Right cardiac atrium (tissue), 5 donors: ENCODE results near the gene DSG2. TPM values are rescaled to one million over a fixed set of nuclear protein-coding genes. Genes with fewer than 3 reads are reported as not detected.

Experiments used
- ATAC-seq, 2 donors: fragments of 200-7000 bp; cut with Tn5 transposase; one replicate each; pipeline versions ENCODE4 v1.8.0 to v1.9.1; 2020; ENCODE audit warnings: moderate library complexity in 2 of 2, mild to moderate bottlenecking in 1 of 2
- DNase-seq, 3 donors: peaks; one replicate each; pipeline ENCODE4 v3.0.0-alpha.2; 2020
- H3K27ac ChIP-seq: one replicate; pipeline ENCODE4 v1.5.1; 2013; ENCODE audit warnings: mild to moderate bottlenecking, low read length, control low read depth, moderate library complexity
- H3K27me3 ChIP-seq: one replicate; pipeline ENCODE4 v1.6.1; 2013; ENCODE audit not compliant: control insufficient read depth, insufficient read depth
- H3K4me1 ChIP-seq: one replicate; pipeline ENCODE4 v1.6.1; 2013; ENCODE audit warnings: low read length; ENCODE audit not compliant: control insufficient read depth, insufficient read depth
- H3K4me3 ChIP-seq: one replicate; pipeline ENCODE4 v1.5.1; 2013; ENCODE audit warnings: low read length, control low read depth
- H3K9me3 ChIP-seq: one replicate; pipeline ENCODE4 v1.6.1; 2013; ENCODE audit warnings: low read length; ENCODE audit not compliant: control insufficient read depth
- WGBS: extraction: QIAGEN DNeasy Blood & Tissue Kit; methylation state at CpG from one replicate; pipeline ENCODE4 v1.1.7; 2013; 5-methylcytosine and 5-hydroxymethylcytosine counted together
- intact Hi-C, 4 donors: fragments of 100-400 bp; cut with DNase I; formaldehyde crosslinking; loops; one replicate each; pipeline versions ENCODE4 v1.11.0 to v1.14.0; 2022 to 2023
- polyA plus RNA-seq: library from polyadenylated mRNA; stranded (reverse); fragments of 200-250 nt; gene quantifications from one replicate; pipeline ENCODE4 v1.2.3, GENCODE V29; 2013
- total RNA-seq, 4 donors: library from RNA; stranded (reverse); fragmentation: NEBNext Ultra II Directional; extraction: Animal tissue kit (Norgen Biotek cat#: 25700); gene quantifications; one replicate each; pipeline ENCODE4 v1.2.1, GENCODE V29; 2021
- donor health status: healthy with polysubstance abuse.
- donor health status: DM: no; HTN: yes; CAD: no.
- donor health status: DM: no; HTN: no; CAD: no.
- donor health status: DM: no; HTN: yes; CAD: no; lungs with severe emphysema.
- donor health status: DM: yes; HTN: yes; CAD: no.

The DSG2 gene
- total and polyA plus RNA-seq, 5 donors = 24.8 to 77.6 (median 74.4) TPM

- H3K4me1 ChIP-seq = peaks cover 6% of the 10 kb centered on the region
- no peaks in the 10 kb centered on the region for H3K9me3 ChIP-seq
- intact Hi-C loops = loop anchor here in 1 of 4 donors (10.0 kb wide), 1 partner anchor 416 kb away; no protein-coding TSS in a partner anchor
- no peak overlapping the region for H3K4me3 ChIP-seq
- WGBS = 33% methylated on average over 6 of the region's 6 CpGs
- ATAC-seq = peak in 1 of 2 donors; percentile 31
- no peak for DNase-seq
- no peaks in the 10 kb centered on the region for H3K27me3 ChIP-seq
- H3K27ac ChIP-seq = no peak overlapping the region
Measured at GRCh38 chr18:31511098-31511497, 13.1 kb downstream of the DSG2 start.

- WGBS = 62% methylated on average over 6 of the region's 6 CpGs
- peaks cover 6% of the 10 kb centered on the region for H3K4me1 ChIP-seq
- DNase-seq (no peak), ATAC-seq (peak; percentile 65 to 75)
- H3K4me3 ChIP-seq = no peak overlapping the region
- H3K27ac ChIP-seq = no peak overlapping the region
- H3K9me3 ChIP-seq = no peaks in the 10 kb centered on the region
- intact Hi-C loops = loop anchor here in 1 of 4 donors (10.0 kb wide), 1 partner anchor 417 kb away; no protein-coding TSS in a partner anchor
- no peaks in the 10 kb centered on the region for H3K27me3 ChIP-seq
Measured at GRCh38 chr18:31512203-31512764, 14.3 kb downstream of the DSG2 start.

- WGBS = 49% methylated on average over 4 of the region's 4 CpGs
- no peak for DNase-seq
- H3K27ac ChIP-seq = no peak overlapping the region
- ATAC-seq = peak in 1 of 2 donors; percentile 27
- no peaks in the 10 kb centered on the region for H3K9me3 ChIP-seq
- no peak overlapping the region for H3K4me3 ChIP-seq
- H3K4me1 ChIP-seq = peaks cover 6% of the 10 kb centered on the region
- H3K27me3 ChIP-seq = no peaks in the 10 kb centered on the region
- intact Hi-C loops = loop anchor here in 1 of 4 donors (10.0 kb wide), 1 partner anchor 419 kb away; no protein-coding TSS in a partner anchor
Measured at GRCh38 chr18:31513189-31513935, 15.4 kb downstream of the DSG2 start.

- WGBS = 95% methylated on average over 3 of the region's 3 CpGs
- ATAC-seq = no peak
- intact Hi-C loops = loop anchor here in 1 of 4 donors (10.0 kb wide), 1 partner anchor 422 kb away; no protein-coding TSS in a partner anchor
- H3K4me3 ChIP-seq = no peak overlapping the region
- H3K9me3 ChIP-seq = no peaks in the 10 kb centered on the region
- no peak for DNase-seq
- H3K4me1 ChIP-seq = no peaks in the 10 kb centered on the region
- H3K27ac ChIP-seq = no peak overlapping the region
- H3K27me3 ChIP-seq = no peaks in the 10 kb centered on the region
Measured at GRCh38 chr18:31516437-31516836, 18.5 kb downstream of the DSG2 start.

- intact Hi-C loops = no loop called here
- 92% methylated on average over 7 of the region's 7 CpGs for WGBS
- Histone ChIP-seq H3K27ac (no peak overlapping the region), H3K4me3 (no peak overlapping the region), H3K27me3 (no peaks in the 10 kb centered on the region), H3K9me3 (no peaks in the 10 kb centered on the region), H3K4me1 (no peaks in the 10 kb centered on the region)
- ATAC-seq (no peak), DNase-seq (no peak)
Measured at GRCh38 chr18:31526374-31526773, 28.4 kb downstream of the DSG2 start.

- no peaks in the 10 kb centered on the region for H3K9me3 ChIP-seq
- no peaks in the 10 kb centered on the region for H3K4me1 ChIP-seq
- no peak overlapping the region for H3K4me3 ChIP-seq
- intact Hi-C loops = loop anchor here in 1 of 4 donors (10.0 kb wide), 1 partner anchor 58 kb away; no protein-coding TSS in a partner anchor
- no peaks in the 10 kb centered on the region for H3K27me3 ChIP-seq
- DNase-seq (no peak), ATAC-seq (no peak)
- H3K27ac ChIP-seq = no peak overlapping the region
- 97% methylated on average over 1 of the region's 1 CpG for WGBS
Measured at GRCh38 chr18:31533236-31533635, 35.3 kb downstream of the DSG2 start.

- Histone ChIP-seq H3K9me3 (no peaks in the 10 kb centered on the region), H3K4me3 (no peak overlapping the region)
Measured at GRCh38 chr18:31538837-31539236, 40.9 kb downstream of the DSG2 start.

GRCh38 chr18:31546476-31546875, 48.5 kb downstream of the DSG2 start:
- intact Hi-C loops = no loop called here
- H3K4me1 ChIP-seq = no peaks in the 10 kb centered on the region
- WGBS = 65% methylated on average over 2 of the region's 2 CpGs
- no peaks in the 10 kb centered on the region for H3K27me3 ChIP-seq
- no peak overlapping the region for H3K4me3 ChIP-seq
- no peak overlapping the region for H3K27ac ChIP-seq
- ATAC-seq (no peak), DNase-seq (no peak)
- no peaks in the 10 kb centered on the region for H3K9me3 ChIP-seq

More at GRCh38 chr18:31538837-31539236, 40.9 kb downstream of the DSG2 start:
- H3K27me3 ChIP-seq = no peaks in the 10 kb centered on the region
- 95% methylated on average over 3 of the region's 3 CpGs for WGBS
- H3K27ac ChIP-seq = no peak overlapping the region
- ATAC-seq = no peak
- intact Hi-C loops = loop anchor here in 1 of 4 donors (10.0 kb wide), 1 partner anchor 64 kb away; no protein-coding TSS in a partner anchor
- H3K4me1 ChIP-seq = no peaks in the 10 kb centered on the region
- DNase-seq = no peak

- no peak for ATAC-seq
Measured at GRCh38 chr18:31548853-31549252, 50.9 kb downstream of the DSG2 start.

GRCh38 chr18:31549416-31549815, 51.4 kb downstream of the DSG2 start:
- H3K9me3 ChIP-seq = no peaks in the 10 kb centered on the region
- H3K4me3 ChIP-seq = no peak overlapping the region
- intact Hi-C loops = no loop called here
- H3K27ac ChIP-seq = no peak overlapping the region
- H3K4me1 ChIP-seq = no peaks in the 10 kb centered on the region
- DNase-seq (no peak), ATAC-seq (no peak)
- no peaks in the 10 kb centered on the region for H3K27me3 ChIP-seq
- 86% methylated on average over 4 of the region's 4 CpGs for WGBS

More at GRCh38 chr18:31548853-31549252, 50.9 kb downstream of the DSG2 start:
- H3K4me3 ChIP-seq = no peak overlapping the region
- no peaks in the 10 kb centered on the region for H3K4me1 ChIP-seq
- DNase-seq = no peak
- 84% methylated on average over 2 of the region's 2 CpGs for WGBS
- no peaks in the 10 kb centered on the region for H3K9me3 ChIP-seq
- H3K27ac ChIP-seq = no peak overlapping the region
- H3K27me3 ChIP-seq = no peaks in the 10 kb centered on the region
- intact Hi-C loops = no loop called here

- intact Hi-C loops = loop anchor here in 3 of 4 donors (10.0 kb wide), 3 partner anchors 273 to 453 kb away; no protein-coding TSS in a partner anchor
- H3K4me3 ChIP-seq = no peak overlapping the region
- no peaks in the 10 kb centered on the region for H3K4me1 ChIP-seq
- H3K27me3 ChIP-seq = no peaks in the 10 kb centered on the region
- ATAC-seq (no peak), DNase-seq (no peak)
- no peak overlapping the region for H3K27ac ChIP-seq
- no peaks in the 10 kb centered on the region for H3K9me3 ChIP-seq
- 92% methylated on average over 3 of the region's 3 CpGs for WGBS
Measured at GRCh38 chr18:31551883-31552282, 53.9 kb downstream of the DSG2 start.
